HCT116 (cell line): ENCODE results near the gene CNTNAP2.

Experiments
- CTCF ChIP-seq, 3 experiments: fragments of 200-600 bp in 1 of 3; sonication (generic) in 1 of 3; IDR thresholded peaks in 2 of 3; conservative IDR thresholded peaks in 1 of 3; 2 replicates each; pipeline ENCODE4 v1.5.1; 2012 to 2017; ENCODE audit warnings: low read depth in 2 of 3, low read length in 2 of 3, antibody characterized with exemption in 1 of 3, borderline replicate concordance in 1 of 3, control low read depth in 1 of 3, mild to moderate bottlenecking in 1 of 3, mixed read lengths in 1 of 3, mixed run types in 1 of 3, moderate library complexity in 1 of 3; ENCODE audit not compliant: insufficient read depth in 1 of 3
- EGR1 ChIP-seq: IDR thresholded peaks from 2 replicates; pipeline ENCODE4 v1.6.1; 2012; ENCODE audit warnings: low read depth
- EZH2phosphoT487 ChIP-seq: fragments of 200-600 bp; IDR thresholded peaks from 2 replicates; pipeline ENCODE4 v1.6.1; 2018; ENCODE audit warnings: antibody characterized with exemption, borderline replicate concordance
- FOSL1 ChIP-seq: IDR thresholded peaks from 2 replicates; pipeline ENCODE4 v1.6.1; 2012; ENCODE audit warnings: low read depth
- REST ChIP-seq: IDR thresholded peaks from 2 replicates; pipeline ENCODE4 v1.6.1; 2012; ENCODE audit warnings: low read depth
- SP1 ChIP-seq: IDR thresholded peaks from 2 replicates; pipeline ENCODE4 v1.6.1; 2012; ENCODE audit warnings: low read depth
- TF ChIP-seq, protein P1 (sequence below): IDR thresholded peaks from 2 replicates; pipeline ENCODE4 v1.6.1; 2011; ENCODE audit warnings: mild to moderate bottlenecking, low read length, moderate library complexity; ENCODE audit not compliant: insufficient replicate concordance; ENCODE audit errors: extremely low read depth

GRCh38 chr7:148458263-148458662 lies 2341.7 kb downstream of the CNTNAP2 start:
- TF ChIP-seq, protein P1, sequence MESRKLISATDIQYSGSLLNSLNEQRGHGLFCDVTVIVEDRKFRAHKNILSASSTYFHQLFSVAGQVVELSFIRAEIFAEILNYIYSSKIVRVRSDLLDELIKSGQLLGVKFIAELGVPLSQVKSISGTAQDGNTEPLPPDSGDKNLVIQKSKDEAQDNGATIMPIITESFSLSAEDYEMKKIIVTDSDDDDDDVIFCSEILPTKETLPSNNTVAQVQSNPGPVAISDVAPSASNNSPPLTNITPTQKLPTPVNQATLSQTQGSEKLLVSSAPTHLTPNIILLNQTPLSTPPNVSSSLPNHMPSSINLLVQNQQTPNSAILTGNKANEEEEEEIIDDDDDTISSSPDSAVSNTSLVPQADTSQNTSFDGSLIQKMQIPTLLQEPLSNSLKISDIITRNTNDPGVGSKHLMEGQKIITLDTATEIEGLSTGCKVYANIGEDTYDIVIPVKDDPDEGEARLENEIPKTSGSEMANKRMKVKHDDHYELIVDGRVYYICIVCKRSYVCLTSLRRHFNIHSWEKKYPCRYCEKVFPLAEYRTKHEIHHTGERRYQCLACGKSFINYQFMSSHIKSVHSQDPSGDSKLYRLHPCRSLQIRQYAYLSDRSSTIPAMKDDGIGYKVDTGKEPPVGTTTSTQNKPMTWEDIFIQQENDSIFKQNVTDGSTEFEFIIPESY = no peak
- TF ChIP-seq REST (no peak), CTCF (IDR thresholded peaks at IDR 0.05 in 2 of 3, conservative IDR thresholded peaks at IDR 0.05 in 1 of 3; ENCODE audit: borderline replicate concordance in 1 of 3, insufficient read depth in 1 of 3, low read depth in 2 of 3, low read length in 2 of 3) (no peak), EGR1 (no peak), FOSL1 (no peak), EZH2phosphoT487 (no peak), SP1 (no peak)
